HL-60 (cell line): Measurements from ENCODE around the gene SMARCAD1.

ENCODE experiments used
- GABPA ChIP-seq: IDR thresholded peaks from 2 replicates; pipeline ENCODE4 v1.6.1; 2012; ENCODE audit warnings: low read depth
- POLR2AphosphoS5 ChIP-seq: IDR thresholded peaks from 2 replicates; pipeline ENCODE4 v1.6.1; 2012; ENCODE audit warnings: low read depth
- TF ChIP-seq, protein P1 (sequence below): IDR thresholded peaks from one replicate; pipeline ENCODE4 v1.5.1; 2011; ENCODE audit warnings: low read length, control low read depth, inconsistent platforms; ENCODE audit not compliant: insufficient read depth
- TF ChIP-seq, protein P2 (sequence below): IDR thresholded peaks from 2 replicates; pipeline ENCODE4 v1.6.1; 2012; ENCODE audit warnings: low read depth; ENCODE audit not compliant: insufficient replicate concordance

DNA sequence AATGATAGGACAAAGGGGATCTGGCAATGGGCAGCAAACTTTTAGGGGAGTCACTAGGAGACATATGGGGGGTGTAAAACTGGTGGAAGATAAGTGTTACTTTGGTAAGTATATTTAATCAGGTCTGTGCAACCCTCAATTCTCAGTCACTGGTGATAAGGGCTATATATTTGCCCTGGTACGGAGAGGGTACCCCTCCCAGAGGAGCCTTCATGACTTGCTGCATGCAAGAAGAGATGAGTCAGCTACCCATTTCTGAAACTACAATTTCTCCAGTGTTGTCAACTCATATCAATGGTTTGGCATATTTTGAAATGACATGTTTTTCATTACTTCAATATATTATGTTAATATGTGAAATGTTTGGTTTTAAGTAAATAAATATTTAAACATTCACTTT, 14.3 kb downstream of the SMARCAD1 start:
- TF ChIP-seq GABPA (no peak), POLR2AphosphoS5 (no peak)
- TF ChIP-seq, protein P1, sequence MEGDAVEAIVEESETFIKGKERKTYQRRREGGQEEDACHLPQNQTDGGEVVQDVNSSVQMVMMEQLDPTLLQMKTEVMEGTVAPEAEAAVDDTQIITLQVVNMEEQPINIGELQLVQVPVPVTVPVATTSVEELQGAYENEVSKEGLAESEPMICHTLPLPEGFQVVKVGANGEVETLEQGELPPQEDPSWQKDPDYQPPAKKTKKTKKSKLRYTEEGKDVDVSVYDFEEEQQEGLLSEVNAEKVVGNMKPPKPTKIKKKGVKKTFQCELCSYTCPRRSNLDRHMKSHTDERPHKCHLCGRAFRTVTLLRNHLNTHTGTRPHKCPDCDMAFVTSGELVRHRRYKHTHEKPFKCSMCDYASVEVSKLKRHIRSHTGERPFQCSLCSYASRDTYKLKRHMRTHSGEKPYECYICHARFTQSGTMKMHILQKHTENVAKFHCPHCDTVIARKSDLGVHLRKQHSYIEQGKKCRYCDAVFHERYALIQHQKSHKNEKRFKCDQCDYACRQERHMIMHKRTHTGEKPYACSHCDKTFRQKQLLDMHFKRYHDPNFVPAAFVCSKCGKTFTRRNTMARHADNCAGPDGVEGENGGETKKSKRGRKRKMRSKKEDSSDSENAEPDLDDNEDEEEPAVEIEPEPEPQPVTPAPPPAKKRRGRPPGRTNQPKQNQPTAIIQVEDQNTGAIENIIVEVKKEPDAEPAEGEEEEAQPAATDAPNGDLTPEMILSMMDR: no peak
- TF ChIP-seq, protein P2, sequence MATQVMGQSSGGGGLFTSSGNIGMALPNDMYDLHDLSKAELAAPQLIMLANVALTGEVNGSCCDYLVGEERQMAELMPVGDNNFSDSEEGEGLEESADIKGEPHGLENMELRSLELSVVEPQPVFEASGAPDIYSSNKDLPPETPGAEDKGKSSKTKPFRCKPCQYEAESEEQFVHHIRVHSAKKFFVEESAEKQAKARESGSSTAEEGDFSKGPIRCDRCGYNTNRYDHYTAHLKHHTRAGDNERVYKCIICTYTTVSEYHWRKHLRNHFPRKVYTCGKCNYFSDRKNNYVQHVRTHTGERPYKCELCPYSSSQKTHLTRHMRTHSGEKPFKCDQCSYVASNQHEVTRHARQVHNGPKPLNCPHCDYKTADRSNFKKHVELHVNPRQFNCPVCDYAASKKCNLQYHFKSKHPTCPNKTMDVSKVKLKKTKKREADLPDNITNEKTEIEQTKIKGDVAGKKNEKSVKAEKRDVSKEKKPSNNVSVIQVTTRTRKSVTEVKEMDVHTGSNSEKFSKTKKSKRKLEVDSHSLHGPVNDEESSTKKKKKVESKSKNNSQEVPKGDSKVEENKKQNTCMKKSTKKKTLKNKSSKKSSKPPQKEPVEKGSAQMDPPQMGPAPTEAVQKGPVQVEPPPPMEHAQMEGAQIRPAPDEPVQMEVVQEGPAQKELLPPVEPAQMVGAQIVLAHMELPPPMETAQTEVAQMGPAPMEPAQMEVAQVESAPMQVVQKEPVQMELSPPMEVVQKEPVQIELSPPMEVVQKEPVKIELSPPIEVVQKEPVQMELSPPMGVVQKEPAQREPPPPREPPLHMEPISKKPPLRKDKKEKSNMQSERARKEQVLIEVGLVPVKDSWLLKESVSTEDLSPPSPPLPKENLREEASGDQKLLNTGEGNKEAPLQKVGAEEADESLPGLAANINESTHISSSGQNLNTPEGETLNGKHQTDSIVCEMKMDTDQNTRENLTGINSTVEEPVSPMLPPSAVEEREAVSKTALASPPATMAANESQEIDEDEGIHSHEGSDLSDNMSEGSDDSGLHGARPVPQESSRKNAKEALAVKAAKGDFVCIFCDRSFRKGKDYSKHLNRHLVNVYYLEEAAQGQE: no peak
